Neural progenitor cell (in vitro differentiated cells): ENCODE results near the gene MVK. TPM values are rescaled to one million over a fixed set of nuclear protein-coding genes. Genes with fewer than 3 reads are reported as not detected.

ENCODE experiments used
- DNase-seq: peaks from one replicate; pipeline ENCODE4 v3.0.0-alpha.2; 2016; ENCODE audit warnings: low spot score
- H2AFZ ChIP-seq: fragments of 200-600 bp; sonication (generic); replicated peaks from 2 replicates; pipeline ENCODE4 v1.6.1; 2016; ENCODE audit warnings: antibody characterized with exemption
- H3F3A ChIP-seq: fragments of 200-600 bp; sonication (generic); 2 replicates; pipeline ENCODE4 v1.6.1; 2016; ENCODE audit warnings: antibody characterized with exemption, low read depth
- H3K27ac ChIP-seq: fragments of 200-600 bp; sonication (generic); 2 replicates; pipeline ENCODE4 v1.5.1; 2016; ENCODE audit warnings: mild to moderate bottlenecking
- H3K27me3 ChIP-seq: fragments of 200-600 bp; sonication (generic); 2 replicates; pipeline ENCODE4 v1.6.1; 2016; ENCODE audit warnings: mild to moderate bottlenecking, moderate library complexity
- H3K36me3 ChIP-seq: fragments of 200-600 bp; sonication (generic); 2 replicates; pipeline ENCODE4 v1.5.1; 2016
- H3K4me1 ChIP-seq: fragments of 200-600 bp; sonication (generic); 2 replicates; pipeline ENCODE4 v1.6.1; 2016; ENCODE audit warnings: mixed run types
- H3K4me2 ChIP-seq: fragments of 200-600 bp; sonication (generic); 2 replicates; pipeline ENCODE4 v1.6.1; 2016
- H3K4me3 ChIP-seq: fragments of 200-600 bp; sonication (generic); 2 replicates; pipeline ENCODE4 v1.5.1; 2016
- H3K79me2 ChIP-seq: fragments of 200-600 bp; sonication (generic); 2 replicates; pipeline ENCODE4 v1.6.1; 2016; ENCODE audit warnings: low read depth
- H3K9ac ChIP-seq: fragments of 200-600 bp; sonication (generic); 2 replicates; pipeline ENCODE4 v1.6.1; 2016
- H3K9me3 ChIP-seq: fragments of 200-600 bp; sonication (generic); 2 replicates; pipeline ENCODE4 v1.5.1; 2016; ENCODE audit warnings: low read depth
- H4K20me1 ChIP-seq: fragments of 200-600 bp; sonication (generic); 2 replicates; pipeline ENCODE4 v1.6.1; 2016; ENCODE audit warnings: low read depth
- H3K27ac Mint-ChIP-seq: 3 replicates; pipeline ENCODE4 v1.8.0; 2021; ENCODE audit warnings: mixed read lengths
- H3K27me3 Mint-ChIP-seq: 2 replicates; pipeline ENCODE4 v1.8.0; 2022; ENCODE audit warnings: low read depth, mild to moderate bottlenecking, inconsistent platforms, moderate library complexity, mixed read lengths; ENCODE audit not compliant: insufficient read depth
- H3K36me3 Mint-ChIP-seq: 3 replicates; pipeline ENCODE4 v1.8.0; 2021; ENCODE audit warnings: mixed read lengths
- H3K4me1 Mint-ChIP-seq: 3 replicates; pipeline ENCODE4 v1.8.0; 2021; ENCODE audit warnings: mixed read lengths
- H3K4me3 Mint-ChIP-seq: 3 replicates; pipeline ENCODE4 v1.8.0; 2021; ENCODE audit warnings: mild to moderate bottlenecking, moderate library complexity, mixed read lengths
- H3K9me3 Mint-ChIP-seq: 3 replicates; pipeline ENCODE4 v1.8.0; 2020; ENCODE audit warnings: mixed read lengths
- EZH2 ChIP-seq: fragments of 200-600 bp; sonication (generic); IDR thresholded peaks from 2 replicates; pipeline ENCODE4 v1.6.1; 2017; ENCODE audit warnings: antibody characterized with exemption, mild to moderate bottlenecking, moderate library complexity
- EZH2phosphoT487 ChIP-seq: fragments of 200-600 bp; sonication (generic); IDR thresholded peaks from 2 replicates; pipeline ENCODE4 v1.6.1; 2017; ENCODE audit warnings: antibody characterized with exemption
- total RNA-seq: library from RNA; depleted of rRNA; stranded (reverse); fragments of >200 nt; gene quantifications from 2 replicates; pipeline ENCODE4 v1.2.3, GENCODE V29; 2015; ENCODE audit warnings: low replicate concordance
- TF ChIP-seq, protein P1 (sequence below): fragments of 200-600 bp; sonication (generic); IDR thresholded peaks from 2 replicates; pipeline ENCODE4 v1.5.1; 2017; ENCODE audit warnings: antibody characterized with exemption, mild to moderate bottlenecking

The MVK gene
- total RNA-seq, 1 donor from 2014 or later, result 8.3 TPM

DNA sequence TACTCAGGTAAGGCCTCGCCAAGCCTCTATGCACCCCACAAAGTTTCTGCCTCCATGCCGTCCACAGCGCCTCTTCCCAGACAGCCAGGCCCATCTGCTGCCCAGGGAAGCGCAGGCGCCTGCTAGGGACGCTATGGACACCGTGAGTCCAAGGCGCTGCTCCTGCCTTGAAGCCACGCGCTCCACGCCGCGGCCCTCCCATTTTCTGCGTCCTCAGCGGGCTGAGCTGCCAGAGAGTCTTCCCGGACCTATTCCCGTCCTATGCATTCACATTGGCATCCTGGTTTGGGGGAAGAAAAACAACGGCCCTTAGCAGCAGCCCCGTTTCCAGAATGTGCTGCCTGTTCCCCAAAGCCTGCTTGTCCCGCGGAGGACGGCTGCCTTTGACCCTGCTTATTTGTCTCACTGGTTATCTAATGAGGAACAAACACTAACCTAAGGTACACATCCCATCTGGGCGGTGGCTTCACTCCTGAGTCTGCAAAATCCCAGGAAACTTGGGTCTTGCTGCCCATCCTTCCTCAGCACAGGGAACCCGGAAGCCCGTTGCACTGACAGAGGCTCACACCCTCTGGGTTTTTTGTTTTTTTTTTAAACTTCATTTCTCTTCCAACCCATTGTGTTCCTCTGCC, 38.2 kb upstream of the MVK start:
- no peak overlapping the region for H3K9ac ChIP-seq
- Mint-ChIP-seq H3K36me3 (peaks cover 21% of the 10 kb centered on the region), H3K27me3 (peaks cover 8% of the 10 kb centered on the region), H3K4me3 (no peak overlapping the region), H3K27ac (no peak overlapping the region), H3K9me3 (no peaks in the 10 kb centered on the region), H3K4me1 (peaks cover 18% of the 10 kb centered on the region)
- H3K4me1 ChIP-seq, result peaks cover 6% of the 10 kb centered on the region
- DNase-seq, result no peak
- no peak for TF ChIP-seq EZH2
- TF ChIP-seq, protein P1, sequence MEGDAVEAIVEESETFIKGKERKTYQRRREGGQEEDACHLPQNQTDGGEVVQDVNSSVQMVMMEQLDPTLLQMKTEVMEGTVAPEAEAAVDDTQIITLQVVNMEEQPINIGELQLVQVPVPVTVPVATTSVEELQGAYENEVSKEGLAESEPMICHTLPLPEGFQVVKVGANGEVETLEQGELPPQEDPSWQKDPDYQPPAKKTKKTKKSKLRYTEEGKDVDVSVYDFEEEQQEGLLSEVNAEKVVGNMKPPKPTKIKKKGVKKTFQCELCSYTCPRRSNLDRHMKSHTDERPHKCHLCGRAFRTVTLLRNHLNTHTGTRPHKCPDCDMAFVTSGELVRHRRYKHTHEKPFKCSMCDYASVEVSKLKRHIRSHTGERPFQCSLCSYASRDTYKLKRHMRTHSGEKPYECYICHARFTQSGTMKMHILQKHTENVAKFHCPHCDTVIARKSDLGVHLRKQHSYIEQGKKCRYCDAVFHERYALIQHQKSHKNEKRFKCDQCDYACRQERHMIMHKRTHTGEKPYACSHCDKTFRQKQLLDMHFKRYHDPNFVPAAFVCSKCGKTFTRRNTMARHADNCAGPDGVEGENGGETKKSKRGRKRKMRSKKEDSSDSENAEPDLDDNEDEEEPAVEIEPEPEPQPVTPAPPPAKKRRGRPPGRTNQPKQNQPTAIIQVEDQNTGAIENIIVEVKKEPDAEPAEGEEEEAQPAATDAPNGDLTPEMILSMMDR, result no peak
- no peak for TF ChIP-seq EZH2phosphoT487
- no peak overlapping the region for H3K4me2 ChIP-seq
- no peak overlapping the region for H3K27ac ChIP-seq
- H2AFZ ChIP-seq, result no peak overlapping the region
- H3K79me2 ChIP-seq, result no peaks in the 10 kb centered on the region
- no peaks in the 10 kb centered on the region for H3K27me3 ChIP-seq
- no peaks in the 10 kb centered on the region for H3K36me3 ChIP-seq
- peaks cover 6% of the 10 kb centered on the region for H4K20me1 ChIP-seq
- peaks cover 2% of the 10 kb centered on the region for H3F3A ChIP-seq
- H3K4me3 ChIP-seq, result no peak overlapping the region
- no peaks in the 10 kb centered on the region for H3K9me3 ChIP-seq

- H3K9ac ChIP-seq, result no peak overlapping the region
- H3K4me3 Mint-ChIP-seq, result no peak overlapping the region
- H2AFZ ChIP-seq, result no peak overlapping the region
- no peak for TF ChIP-seq EZH2
- no peak for TF ChIP-seq EZH2phosphoT487
- TF ChIP-seq, protein P1, result no peak
- peak overlapping the region; percentile 38 for H3K27ac Mint-ChIP-seq
- peaks cover 19% of the 10 kb centered on the region for H3K36me3 Mint-ChIP-seq
- no peak overlapping the region for H3K27ac ChIP-seq
- H3K4me1 Mint-ChIP-seq, result peaks cover 15% of the 10 kb centered on the region
- H3K4me1 ChIP-seq, result peaks cover under 1% of the 10 kb centered on the region
- H3K36me3 ChIP-seq, result no peaks in the 10 kb centered on the region
- H3K27me3 ChIP-seq, result no peaks in the 10 kb centered on the region
- no peak overlapping the region for H3K4me2 ChIP-seq
- H3K4me3 ChIP-seq, result no peak overlapping the region
- H3K9me3 ChIP-seq, result no peaks in the 10 kb centered on the region
- H3K79me2 ChIP-seq, result no peaks in the 10 kb centered on the region
- H4K20me1 ChIP-seq, result peaks cover under 1% of the 10 kb centered on the region
- DNase-seq, result no peak
- no peaks in the 10 kb centered on the region for H3F3A ChIP-seq
- H3K27me3 Mint-ChIP-seq, result peaks cover 5% of the 10 kb centered on the region
- H3K9me3 Mint-ChIP-seq, result no peaks in the 10 kb centered on the region
These were observed 37.7 kb upstream of the MVK start for GRCh38 chr12:109535863-109536250.

DNA sequence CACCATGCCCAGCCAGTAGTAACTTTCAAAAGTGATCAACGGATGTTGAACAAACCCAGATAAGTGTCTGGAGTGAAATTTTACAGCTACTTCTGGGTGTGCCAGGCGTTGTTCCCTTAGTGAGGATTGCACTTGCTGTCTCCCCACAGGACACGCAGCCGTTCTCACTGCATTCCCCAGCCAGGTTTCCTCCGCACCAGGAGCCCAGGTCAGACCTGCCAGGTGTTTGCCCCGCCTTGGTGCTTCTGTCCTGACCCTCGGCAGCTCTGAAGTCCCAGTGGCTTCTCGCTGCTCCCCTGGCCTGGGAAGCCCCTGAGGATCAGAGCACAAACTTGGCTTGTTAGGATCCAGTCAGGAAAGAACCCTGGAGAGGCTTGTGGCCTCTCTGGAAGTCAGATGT, 36.5 kb upstream of the MVK start:
- Mint-ChIP-seq H3K36me3 (peaks cover 11% of the 10 kb centered on the region), H3K27ac (no peak overlapping the region), H3K27me3 (peaks cover 7% of the 10 kb centered on the region), H3K9me3 (no peaks in the 10 kb centered on the region), H3K4me3 (no peak overlapping the region), H3K4me1 (peaks cover 12% of the 10 kb centered on the region)
- no peak overlapping the region for H3K4me3 ChIP-seq
- no peaks in the 10 kb centered on the region for H3K9me3 ChIP-seq
- TF ChIP-seq, protein P1, result no peak
- TF ChIP-seq EZH2phosphoT487 (no peak), EZH2 (no peak)
- H2AFZ ChIP-seq, result no peak overlapping the region
- H3K4me2 ChIP-seq, result no peak overlapping the region
- H3K27ac ChIP-seq, result no peak overlapping the region
- no peak overlapping the region for H3K9ac ChIP-seq
- no peaks in the 10 kb centered on the region for H3F3A ChIP-seq
- H3K4me1 ChIP-seq, result no peaks in the 10 kb centered on the region
- H3K27me3 ChIP-seq, result no peaks in the 10 kb centered on the region
- no peaks in the 10 kb centered on the region for H3K79me2 ChIP-seq
- H3K36me3 ChIP-seq, result no peaks in the 10 kb centered on the region
- H4K20me1 ChIP-seq, result no peaks in the 10 kb centered on the region
- no peak for DNase-seq
